Stimulated activated CD4-positive, alpha-beta T cell treated with anti-CD3 and anti-CD28 coated beads, TNF-alpha, amount 100 ng/mL, for 4 hours (primary cell): Measurements from ENCODE around the gene PDGFC.

ENCODE experiments used
- DNase-seq, 3 experiments: peaks; one replicate each; pipeline ENCODE4 v3.0.0-alpha.2; 2020; ENCODE audit warnings: low read depth in 3 of 3

Gene PDGFC

GRCh38 chr4:156829201-156829873 is 142.3 kb downstream of the PDGFC start:
- no peak for DNase-seq

GRCh38 chr4:156827519-156827918 is 144.1 kb downstream of the PDGFC start:
- DNase-seq: no peak

GRCh38 chr4:156825074-156825473 is 146.5 kb downstream of the PDGFC start:
- DNase-seq: no peak

GRCh38 chr4:156824451-156825060 is 147.0 kb downstream of the PDGFC start:
- no peak for DNase-seq

GRCh38 chr4:156820931-156821330 is 150.7 kb downstream of the PDGFC start:
- DNase-seq: no peak

- DNase-seq: no peak
Observed at GRCh38 chr4:156816360-156816755, 155.2 kb downstream of the PDGFC start.

- no peak for DNase-seq
Observed at GRCh38 chr4:156815717-156816359, 155.8 kb downstream of the PDGFC start.

- no peak for DNase-seq
Observed at GRCh38 chr4:156811963-156812362, 159.6 kb downstream of the PDGFC start.

- no peak for DNase-seq
Observed at GRCh38 chr4:156811286-156811685, 160.3 kb downstream of the PDGFC start.

- no peak for DNase-seq
Observed at GRCh38 chr4:156805696-156806095, 165.9 kb downstream of the PDGFC start.

- no peak for DNase-seq
Observed at GRCh38 chr4:156803056-156803455, 168.5 kb downstream of the PDGFC start.

GRCh38 chr4:156800463-156800862 is 171.1 kb downstream of the PDGFC start:
- no peak for DNase-seq

GRCh38 chr4:156799121-156799589 is 172.4 kb downstream of the PDGFC start:
- no peak for DNase-seq

GRCh38 chr4:156798438-156798837 is 173.2 kb downstream of the PDGFC start:
- DNase-seq: no peak

GRCh38 chr4:156797206-156797605 is 174.4 kb downstream of the PDGFC start:
- no peak for DNase-seq

- no peak for DNase-seq
Observed at GRCh38 chr4:156795727-156796126, 175.9 kb downstream of the PDGFC start.

GRCh38 chr4:156794863-156795262 is 176.7 kb downstream of the PDGFC start:
- no peak for DNase-seq

GRCh38 chr4:156792462-156793085 is 179.0 kb downstream of the PDGFC start:
- DNase-seq: no peak

GRCh38 chr4:156790866-156791265 is 180.7 kb downstream of the PDGFC start:
- DNase-seq: no peak

- no peak for DNase-seq
Observed at GRCh38 chr4:156788782-156789181, 182.8 kb downstream of the PDGFC start.

GRCh38 chr4:156786713-156787112 is 184.9 kb downstream of the PDGFC start:
- no peak for DNase-seq

GRCh38 chr4:156784970-156785369 is 186.6 kb downstream of the PDGFC start:
- DNase-seq: no peak

- no peak for DNase-seq
Observed at GRCh38 chr4:156783966-156784365, 187.6 kb downstream of the PDGFC start.
